Activated CD4-positive, alpha-beta memory T cell treated with anti-CD3 and anti-CD28 coated beads, Interleukin-2, amount 10 ng/mL, durations not matched to agents 7 days and 5 days (primary cell): ENCODE results near the gene DOP1A. TPM values are rescaled to one million over a fixed set of nuclear protein-coding genes. Genes with fewer than 3 reads are reported as not detected.

Experiments used
- CTCF ChIA-PET: fragments of 350-600 bp; sonication (Branson Sonifier 250); formaldehyde crosslinking; loops from one replicate; lab custom pipeline; 2021; ENCODE audit warnings: antibody characterized with exemption, inconsistent platforms; lab: Charles Lee
- POLR2A ChIA-PET: fragments of 350-600 bp; sonication (Branson Sonifier 250); formaldehyde crosslinking; loops from one replicate; lab custom pipeline; 2021; ENCODE audit warnings: antibody characterized with exemption; lab: Charles Lee
- DNase-seq: peaks from one replicate; pipeline ENCODE4 v3.0.0-alpha.2; 2020
- H3K27ac Mint-ChIP-seq: one replicate; pipeline ENCODE4 v1.8.0; 2021; ENCODE audit warnings: mild to moderate bottlenecking, mixed read lengths
- H3K27me3 Mint-ChIP-seq: one replicate; pipeline ENCODE4 v1.8.0; 2021; ENCODE audit warnings: mixed read lengths
- H3K36me3 Mint-ChIP-seq: one replicate; pipeline ENCODE4 v1.8.0; 2021; ENCODE audit warnings: low read depth, mixed read lengths
- H3K4me1 Mint-ChIP-seq: one replicate; pipeline ENCODE4 v1.8.0; 2021; ENCODE audit warnings: mixed read lengths
- H3K4me3 Mint-ChIP-seq: one replicate; pipeline ENCODE4 v1.8.0; 2021; ENCODE audit warnings: mild to moderate bottlenecking, mixed read lengths
- H3K9me3 Mint-ChIP-seq: one replicate; pipeline ENCODE4 v1.8.0; 2021; ENCODE audit warnings: mixed read lengths
- total RNA-seq, 2 experiments: library from RNA; stranded (reverse); gene quantifications; one replicate each; pipeline ENCODE4 v1.2.3, GENCODE V29; 2021

Gene DOP1A
- total RNA-seq, 2 experiments from 2014 or later: 12.5 to 13.3 TPM

- ChIA-PET CTCF (interaction anchor here (0.7 to 8.1 kb wide), 5 partner anchors 9 to 809 kb away, joined by 3 to 80 read pairs (median 5); partner anchors contain the start of genes DOP1A and UBE3D), POLR2A (no interaction called here)
- H3K4me3 Mint-ChIP-seq: no peak overlapping the region
- H3K36me3 Mint-ChIP-seq: peaks cover 7% of the 10 kb centered on the region
- peak; percentile 20 for DNase-seq
- H3K4me1 Mint-ChIP-seq: no peaks in the 10 kb centered on the region
- H3K9me3 Mint-ChIP-seq: no peaks in the 10 kb centered on the region
- H3K27me3 Mint-ChIP-seq: no peaks in the 10 kb centered on the region
- H3K27ac Mint-ChIP-seq: no peak overlapping the region
Measured at GRCh38 chr6:83057705-83058321, 9.7 kb upstream of the DOP1A start.

GRCh38 chr6:83061190-83061589 is 6.3 kb upstream of the DOP1A start:
- ChIA-PET CTCF (no interaction called here), POLR2A (no interaction called here)
- peaks cover 7% of the 10 kb centered on the region for H3K36me3 Mint-ChIP-seq
- H3K27ac Mint-ChIP-seq: no peak overlapping the region
- H3K9me3 Mint-ChIP-seq: no peaks in the 10 kb centered on the region
- no peaks in the 10 kb centered on the region for H3K27me3 Mint-ChIP-seq
- H3K4me1 Mint-ChIP-seq: peaks cover 18% of the 10 kb centered on the region
- no peak for DNase-seq
- no peak overlapping the region for H3K4me3 Mint-ChIP-seq

GRCh38 chr6:83062225-83062624 is 5.2 kb upstream of the DOP1A start:
- CTCF ChIA-PET: no interaction called here
- H3K36me3 Mint-ChIP-seq: peaks cover 2% of the 10 kb centered on the region
- no peaks in the 10 kb centered on the region for H3K9me3 Mint-ChIP-seq
- no peak overlapping the region for H3K4me3 Mint-ChIP-seq
- no peaks in the 10 kb centered on the region for H3K27me3 Mint-ChIP-seq
- no peak for DNase-seq
- POLR2A ChIA-PET: no interaction called here
- H3K27ac Mint-ChIP-seq: no peak overlapping the region
- H3K4me1 Mint-ChIP-seq: peaks cover 19% of the 10 kb centered on the region

- peaks cover 2% of the 10 kb centered on the region for H3K36me3 Mint-ChIP-seq
- no peaks in the 10 kb centered on the region for H3K27me3 Mint-ChIP-seq
- H3K4me3 Mint-ChIP-seq: peak within 1 kb of the TSS; percentile 81
- CTCF ChIA-PET: interaction anchor here (0.6 to 7.8 kb wide), 50 partner anchors 8 to 1162 kb away, joined by 3 to 228 read pairs (median 5); partner anchors contain the start of genes CEP162, CYB5R4, IBTK and PGM3
- H3K4me1 Mint-ChIP-seq: peaks cover 38% of the 10 kb centered on the region
- peak within 1 kb of the TSS; percentile 74 for H3K27ac Mint-ChIP-seq
- H3K9me3 Mint-ChIP-seq: no peaks in the 10 kb centered on the region
- POLR2A ChIA-PET: interaction anchor here (0.6 to 2.1 kb wide), 9 partner anchors 9 to 836 kb away, joined by 3 to 7 read pairs (median 4); no protein-coding TSS in a partner anchor
- peak; percentile 91 for DNase-seq
Measured at GRCh38 chr6:83065511-83066192, 1.8 kb upstream of the DOP1A start, which contains the start of gene UBE3D. UBE3D (minus strand) TSS chr6:83065841; CDS start chr6:83065718, 123 bp downstream.

GRCh38 chr6:83068616-83069015 is 1.1 kb downstream of the DOP1A start:
- no peak for DNase-seq
- Mint-ChIP-seq H3K27ac (peak overlapping the region; percentile 71), H3K27me3 (no peaks in the 10 kb centered on the region), H3K9me3 (no peaks in the 10 kb centered on the region), H3K36me3 (no peaks in the 10 kb centered on the region), H3K4me3 (peak overlapping the region; percentile 88), H3K4me1 (peaks cover 43% of the 10 kb centered on the region)
- ChIA-PET POLR2A (interaction anchor here (1.5 to 2.2 kb wide), 3 partner anchors 14 to 820 kb away, joined by 5 to 9 read pairs (median 9); no protein-coding TSS in a partner anchor), CTCF (interaction anchor here (0.5 to 7.8 kb wide), 7 partner anchors 13 to 669 kb away, joined by 3 to 228 read pairs (median 53); partner anchors contain the start of genes PGM3, PRSS35 and RWDD2A)

- H3K36me3 Mint-ChIP-seq: no peaks in the 10 kb centered on the region
- CTCF ChIA-PET: interaction anchor here (0.7 to 7.8 kb wide), 4 partner anchors 15 to 441 kb away, joined by 3 to 228 read pairs (median 4); no protein-coding TSS in a partner anchor
- POLR2A ChIA-PET: no interaction called here
- no peak overlapping the region for H3K27ac Mint-ChIP-seq
- peaks cover 35% of the 10 kb centered on the region for H3K4me1 Mint-ChIP-seq
- H3K27me3 Mint-ChIP-seq: no peaks in the 10 kb centered on the region
- DNase-seq: no peak
- no peak overlapping the region for H3K4me3 Mint-ChIP-seq
- no peaks in the 10 kb centered on the region for H3K9me3 Mint-ChIP-seq
Measured at GRCh38 chr6:83069633-83070032, 2.2 kb downstream of the DOP1A start.

- CTCF ChIA-PET: no interaction called here
- POLR2A ChIA-PET: no interaction called here
Measured at GRCh38 chr6:83071023-83071422, 3.6 kb downstream of the DOP1A start.

GRCh38 chr6:83071707-83072106 is 4.2 kb downstream of the DOP1A start:
- Mint-ChIP-seq H3K4me3 (no peak overlapping the region), H3K27me3 (no peaks in the 10 kb centered on the region), H3K4me1 (peaks cover 25% of the 10 kb centered on the region), H3K27ac (no peak overlapping the region), H3K9me3 (no peaks in the 10 kb centered on the region), H3K36me3 (no peaks in the 10 kb centered on the region)
- no peak for DNase-seq
- ChIA-PET POLR2A (no interaction called here), CTCF (interaction anchor here (1.5 kb wide), 1 partner anchor 12 kb away, joined by 6 read pairs; no protein-coding TSS in a partner anchor)

More at GRCh38 chr6:83071023-83071422, 3.6 kb downstream of the DOP1A start:
- no peak for DNase-seq
- Mint-ChIP-seq H3K27ac (no peak overlapping the region), H3K27me3 (no peaks in the 10 kb centered on the region), H3K4me1 (peaks cover 27% of the 10 kb centered on the region), H3K9me3 (no peaks in the 10 kb centered on the region), H3K4me3 (no peak overlapping the region), H3K36me3 (no peaks in the 10 kb centered on the region)

- no peak for DNase-seq
- peaks cover 22% of the 10 kb centered on the region for H3K4me1 Mint-ChIP-seq
- POLR2A ChIA-PET: no interaction called here
- no peak overlapping the region for H3K27ac Mint-ChIP-seq
- no peaks in the 10 kb centered on the region for H3K27me3 Mint-ChIP-seq
- no peaks in the 10 kb centered on the region for H3K36me3 Mint-ChIP-seq
- no peaks in the 10 kb centered on the region for H3K9me3 Mint-ChIP-seq
- no peak overlapping the region for H3K4me3 Mint-ChIP-seq
- CTCF ChIA-PET: interaction anchor here (1.5 kb wide), 1 partner anchor 11 kb away, joined by 6 read pairs; no protein-coding TSS in a partner anchor
Measured at GRCh38 chr6:83072726-83073125, 5.3 kb downstream of the DOP1A start.

- POLR2A ChIA-PET: interaction anchor here (1.5 kb wide), 1 partner anchor 8 kb away, joined by 4 read pairs; the partner anchor contains the start of gene UBE3D
- CTCF ChIA-PET: interaction anchor here (1.3 kb wide), 1 partner anchor 8 kb away, joined by 4 read pairs; the partner anchor contains the start of gene UBE3D
- DNase-seq: no peak
- Mint-ChIP-seq H3K9me3 (no peaks in the 10 kb centered on the region), H3K4me1 (peaks cover 16% of the 10 kb centered on the region), H3K27me3 (no peaks in the 10 kb centered on the region), H3K36me3 (no peaks in the 10 kb centered on the region), H3K4me3 (no peak overlapping the region), H3K27ac (no peak overlapping the region)
Measured at GRCh38 chr6:83073615-83074014, 6.1 kb downstream of the DOP1A start.

- H3K9me3 Mint-ChIP-seq: peaks cover 2% of the 10 kb centered on the region
- no peak overlapping the region for H3K4me3 Mint-ChIP-seq
- ChIA-PET CTCF (interaction anchor here (1.6 to 7.8 kb wide), 2 partner anchors 11 to 17 kb away, joined by 6 to 62 read pairs; partner anchors contain the start of genes DOP1A and UBE3D), POLR2A (no interaction called here)
- no peak overlapping the region for H3K27ac Mint-ChIP-seq
- no peak for DNase-seq
- no peaks in the 10 kb centered on the region for H3K27me3 Mint-ChIP-seq
- peaks cover 2% of the 10 kb centered on the region for H3K36me3 Mint-ChIP-seq
- H3K4me1 Mint-ChIP-seq: peaks cover 23% of the 10 kb centered on the region
Measured at GRCh38 chr6:83083476-83083875, 16.0 kb downstream of the DOP1A start.

GRCh38 chr6:83086751-83087150 is 19.3 kb downstream of the DOP1A start:
- Mint-ChIP-seq H3K4me3 (peak overlapping the region; percentile 58), H3K36me3 (peaks cover 7% of the 10 kb centered on the region), H3K27ac (peak overlapping the region; percentile 70), H3K27me3 (no peaks in the 10 kb centered on the region), H3K4me1 (peaks cover 22% of the 10 kb centered on the region), H3K9me3 (peaks cover 2% of the 10 kb centered on the region)
- POLR2A ChIA-PET: no interaction called here
- DNase-seq: no peak
- CTCF ChIA-PET: interaction anchor here (7.8 kb wide), 1 partner anchor 20 kb away, joined by 62 read pairs; the partner anchor contains the start of genes DOP1A and UBE3D
